ENCODE data around the gene WIZ.
"Not testable (repeated sequence)": the region's sequence is repeated elsewhere in the genome, so short reads cannot be mapped to it uniquely, and the experiment has no call there.

Gene WIZ

GRCh38 chr19:15402411-15403150 lies 47.2 kb downstream of the WIZ start:
- DNase-seq (ENCODE audit: low read depth): no peak

GRCh38 chr19:15401397-15401710 lies 48.4 kb downstream of the WIZ start:
- DNase-seq (ENCODE audit: low read depth): no peak

DNA sequence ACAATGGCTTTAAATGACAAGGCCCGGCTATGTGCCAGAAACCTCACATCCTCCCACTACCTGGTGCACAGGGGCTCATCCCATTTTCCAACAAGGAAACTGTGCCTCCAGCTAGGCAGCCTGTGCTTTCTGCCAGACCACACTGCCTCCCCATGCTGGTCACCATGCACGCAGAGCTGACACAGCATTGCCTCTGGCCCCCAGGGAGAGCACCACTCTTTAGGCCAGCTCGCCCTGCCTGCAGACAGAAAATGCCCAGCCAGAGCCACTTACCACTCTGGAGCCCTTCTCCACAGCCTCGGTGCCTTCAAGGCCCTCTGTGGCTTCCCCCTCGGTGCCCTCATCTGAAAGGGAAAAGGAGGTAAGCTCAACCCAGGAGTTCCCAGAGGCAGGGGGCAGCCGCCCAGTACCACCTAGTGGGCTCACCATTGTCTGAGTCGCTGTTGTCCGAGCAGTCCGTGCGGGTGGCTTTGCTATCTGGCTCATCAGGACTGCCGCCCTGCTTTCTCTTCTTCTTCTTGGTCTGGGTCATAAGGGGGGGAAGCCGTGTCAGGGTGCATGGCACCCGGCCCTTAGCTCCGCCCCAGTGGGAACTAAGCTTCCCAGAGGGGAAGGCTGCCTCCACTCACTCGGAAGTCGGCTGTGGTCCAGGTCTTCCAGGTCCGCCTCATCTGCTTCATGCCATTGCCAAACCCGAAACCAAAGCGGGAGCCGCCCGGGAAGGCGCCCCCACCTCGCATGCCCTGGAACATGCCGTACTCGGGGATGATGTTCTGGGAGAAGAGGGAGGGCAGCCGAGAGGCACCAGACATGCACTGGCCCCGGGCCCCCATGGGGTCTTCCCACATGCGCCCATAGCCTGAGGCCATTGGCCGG lies 49.0 kb downstream of the WIZ start:
- no peak for DNase-seq (ENCODE audit: low read depth)

DNA sequence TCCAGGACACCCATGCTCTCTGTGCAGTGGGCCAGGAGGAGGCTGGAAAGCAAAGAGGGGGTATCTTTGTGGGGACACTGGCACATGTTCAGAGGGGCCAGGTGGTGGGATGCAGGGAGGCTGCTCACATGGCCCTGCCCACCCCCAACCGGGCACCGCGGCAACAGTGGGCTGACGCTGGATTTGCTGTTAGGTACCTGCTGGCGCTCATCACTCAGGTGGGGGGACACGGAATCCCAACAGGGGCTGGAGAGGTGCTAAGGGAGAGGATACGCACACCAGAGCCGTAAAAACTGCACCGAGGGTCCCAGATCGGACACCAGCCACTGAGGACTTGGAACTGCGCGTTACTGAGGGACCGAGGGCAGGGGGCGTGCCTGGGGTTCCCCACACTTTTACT lies 50.1 kb downstream of the WIZ start:
- DNase-seq (ENCODE audit: low read depth): no peak

DNA sequence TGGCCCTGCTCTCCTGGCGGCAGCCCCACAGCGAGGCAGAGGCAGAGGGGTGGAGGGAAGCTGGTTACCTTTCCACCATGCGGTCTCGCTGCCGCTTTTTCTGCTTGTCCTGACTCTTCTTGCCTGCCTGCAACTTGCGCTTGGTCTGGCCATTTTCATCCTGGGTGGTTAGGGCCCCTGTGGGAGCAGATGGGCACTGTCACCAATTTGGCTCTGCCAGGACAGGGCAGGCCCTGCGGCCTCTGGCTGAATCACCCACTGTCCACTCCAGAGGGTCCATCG lies 50.6 kb downstream of the WIZ start:
- DNase-seq (ENCODE audit: low read depth): no peak

GRCh38 chr19:15398501-15399233 lies 51.1 kb downstream of the WIZ start:
- no peak for DNase-seq (ENCODE audit: low read depth)

- no peak for DNase-seq (ENCODE audit: low read depth)
Observed at GRCh38 chr19:15397782-15398181, 52.0 kb downstream of the WIZ start.

GRCh38 chr19:15397236-15397635 lies 52.5 kb downstream of the WIZ start:
- no peak for DNase-seq (ENCODE audit: low read depth)

DNA sequence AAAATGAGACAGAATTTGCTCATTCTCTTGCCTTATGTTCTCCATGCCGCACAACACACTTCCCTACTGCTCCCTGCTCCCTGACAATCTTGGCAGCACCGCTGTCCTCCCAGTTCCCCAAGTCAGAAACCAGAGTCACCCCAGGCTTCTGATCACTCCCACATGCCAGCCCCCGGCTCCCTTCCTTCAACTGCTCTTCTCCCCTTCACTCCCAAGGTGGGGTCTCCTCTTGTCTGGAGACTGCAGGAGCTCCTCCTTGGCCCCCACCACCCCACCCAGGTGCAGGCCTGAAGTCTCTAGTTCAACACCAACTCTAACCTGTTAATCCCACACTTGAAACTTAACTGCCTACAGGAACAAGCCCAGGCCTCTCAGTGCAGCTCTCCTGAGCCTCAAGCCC lies 53.3 kb downstream of the WIZ start:
- DNase-seq (ENCODE audit: low read depth): no peak

DNA sequence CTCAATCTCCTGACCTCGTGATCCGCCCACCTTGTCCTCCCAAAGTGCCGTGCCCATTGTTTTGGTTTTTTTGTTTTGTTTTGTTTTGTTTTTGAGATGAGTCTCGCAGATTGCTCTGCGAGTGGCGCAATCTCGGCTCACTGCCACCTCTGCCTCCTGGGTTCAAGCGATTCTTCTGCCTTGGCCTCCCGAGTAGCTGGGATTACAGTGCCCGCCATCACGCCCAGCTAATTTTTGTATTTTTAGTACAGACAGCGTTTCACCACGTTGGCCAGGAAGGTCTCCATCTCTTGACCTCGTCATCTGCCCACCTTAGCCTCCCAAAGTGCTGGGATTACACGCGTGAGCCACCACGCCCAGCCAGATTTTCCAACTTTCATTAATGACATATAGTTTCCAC lies 54.5 kb downstream of the WIZ start:
- DNase-seq (ENCODE audit: low read depth): not testable (repeated sequence)

GRCh38 chr19:15394426-15394825 lies 55.3 kb downstream of the WIZ start:
- DNase-seq (ENCODE audit: low read depth): no peak

DNA sequence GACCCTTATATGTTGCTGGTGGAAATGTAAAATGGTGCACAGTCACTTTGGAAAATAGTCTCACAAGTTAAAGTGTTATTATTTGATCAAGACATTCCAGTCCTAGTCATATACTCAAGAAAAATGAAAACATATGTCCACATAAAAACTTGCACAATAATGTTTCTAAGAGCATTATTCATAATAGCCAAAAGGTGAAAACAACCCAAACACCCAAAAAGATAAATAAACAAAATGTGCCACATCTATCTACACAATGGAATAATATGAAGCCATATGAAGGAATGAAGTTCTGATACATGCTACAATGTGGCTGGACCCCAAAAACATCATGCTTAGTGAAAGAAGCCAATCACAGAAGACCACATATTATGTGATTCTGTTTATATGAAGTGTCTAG lies 55.8 kb downstream of the WIZ start:
- no peak for DNase-seq (ENCODE audit: low read depth)

DNA sequence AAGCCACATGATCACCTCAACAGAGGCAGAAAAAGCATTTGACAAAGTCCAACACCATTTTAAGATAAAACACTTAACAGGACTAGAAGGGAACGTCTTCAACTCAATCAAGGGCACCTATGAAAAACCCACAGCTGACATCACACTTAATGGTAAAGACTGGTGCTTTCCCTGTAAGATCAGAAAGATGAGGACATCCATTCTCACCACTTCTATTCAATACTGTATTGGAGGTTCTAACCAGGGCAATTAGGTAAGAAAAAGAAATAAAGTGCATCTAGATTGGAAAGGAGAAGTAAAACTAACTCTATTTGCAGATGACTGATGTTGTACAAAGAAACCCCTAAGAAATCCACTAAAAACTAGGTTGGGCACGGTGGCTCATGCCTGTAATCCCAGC lies 58.9 kb downstream of the WIZ start:
- DNase-seq (ENCODE audit: low read depth): no peak

GRCh38 chr19:15381864-15382263 lies 67.9 kb downstream of the WIZ start:
- no peak for DNase-seq (ENCODE audit: low read depth)

GRCh38 chr19:15381429-15381828 lies 68.3 kb downstream of the WIZ start:
- no peak for DNase-seq (ENCODE audit: low read depth)

- no peak for DNase-seq (ENCODE audit: low read depth)
Observed at GRCh38 chr19:15379999-15380647, 69.6 kb downstream of the WIZ start.

DNA sequence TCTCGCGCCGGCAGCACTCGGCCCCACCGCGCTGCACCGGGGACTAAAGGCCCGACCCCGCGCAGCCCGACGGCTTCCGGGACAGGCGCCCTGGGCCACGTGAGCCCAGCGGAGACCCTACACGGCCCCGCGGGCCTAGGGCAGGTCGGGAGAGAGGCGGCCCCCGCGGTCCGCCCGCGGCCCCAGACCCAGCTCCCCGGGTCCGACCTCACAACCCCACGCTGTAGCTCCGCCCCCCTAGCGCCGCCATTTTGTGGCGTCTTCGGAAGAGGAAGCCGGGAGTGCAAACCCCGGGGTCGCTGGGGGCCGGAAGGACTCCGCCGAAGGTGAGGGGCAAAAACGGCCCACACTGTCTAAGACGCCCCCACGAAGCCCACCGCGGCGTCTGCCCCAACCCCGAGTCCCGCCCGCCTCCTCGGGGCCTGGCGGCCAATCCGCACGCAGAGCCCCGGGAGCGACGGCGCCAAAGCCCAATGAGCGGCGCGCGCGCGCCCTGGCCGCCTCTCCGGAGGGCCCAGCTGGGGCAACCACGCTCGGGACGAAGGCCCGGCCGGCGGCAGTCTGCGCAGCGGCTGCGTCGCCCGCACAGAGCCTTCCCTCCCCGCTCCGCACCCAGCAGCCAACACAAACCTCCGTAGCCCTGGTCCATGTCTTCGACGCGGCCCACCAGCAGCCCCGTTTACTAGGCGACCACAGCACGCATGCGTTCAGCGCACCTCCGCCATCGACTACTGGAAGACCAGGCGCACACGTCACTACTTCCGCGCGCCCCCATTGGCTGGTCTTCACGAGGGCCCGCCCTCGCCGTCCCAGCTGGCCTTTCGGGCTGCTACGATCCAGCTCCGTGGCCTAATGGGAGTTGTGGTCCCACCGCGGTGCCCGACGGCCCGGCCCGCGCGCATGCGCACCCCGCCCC lies 70.4 kb downstream of the WIZ start, which contains the start of gene AKAP8:
Gene AKAP8, minus strand, starts transcription at position 705 of the 916 bp plus-strand sequence. Its CDS starts 56 bp downstream, at position 649.
- peak; percentile 97 for DNase-seq (ENCODE audit: low read depth)

DNA sequence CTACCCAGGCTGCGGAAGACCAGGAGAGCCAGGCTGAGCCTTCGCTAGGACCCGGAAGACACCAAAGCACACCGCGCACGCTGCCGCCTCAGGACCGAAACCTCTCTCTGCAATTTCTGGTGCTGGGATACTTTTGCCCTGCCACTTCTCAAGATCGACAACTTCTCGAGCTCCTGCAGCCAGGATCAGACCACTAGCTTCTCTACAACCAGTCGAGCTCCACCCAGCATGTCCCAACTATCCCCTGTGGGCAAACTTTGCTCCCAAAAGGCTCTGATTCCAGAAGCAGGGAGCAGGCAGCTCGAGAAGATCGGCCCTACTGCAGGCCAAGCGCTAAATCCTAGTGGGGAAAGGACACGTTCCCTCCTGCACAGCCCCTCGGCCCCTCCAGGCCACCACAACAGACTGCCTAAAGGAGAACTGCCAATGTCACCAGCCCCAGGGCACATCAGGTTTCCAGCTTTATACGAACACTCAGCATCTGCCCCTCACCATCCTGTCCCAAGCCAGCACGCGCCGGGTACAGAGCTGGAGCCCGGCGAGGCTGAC lies 71.1 kb downstream of the WIZ start:
- DNase-seq (ENCODE audit: low read depth): peak; percentile 31

DNA sequence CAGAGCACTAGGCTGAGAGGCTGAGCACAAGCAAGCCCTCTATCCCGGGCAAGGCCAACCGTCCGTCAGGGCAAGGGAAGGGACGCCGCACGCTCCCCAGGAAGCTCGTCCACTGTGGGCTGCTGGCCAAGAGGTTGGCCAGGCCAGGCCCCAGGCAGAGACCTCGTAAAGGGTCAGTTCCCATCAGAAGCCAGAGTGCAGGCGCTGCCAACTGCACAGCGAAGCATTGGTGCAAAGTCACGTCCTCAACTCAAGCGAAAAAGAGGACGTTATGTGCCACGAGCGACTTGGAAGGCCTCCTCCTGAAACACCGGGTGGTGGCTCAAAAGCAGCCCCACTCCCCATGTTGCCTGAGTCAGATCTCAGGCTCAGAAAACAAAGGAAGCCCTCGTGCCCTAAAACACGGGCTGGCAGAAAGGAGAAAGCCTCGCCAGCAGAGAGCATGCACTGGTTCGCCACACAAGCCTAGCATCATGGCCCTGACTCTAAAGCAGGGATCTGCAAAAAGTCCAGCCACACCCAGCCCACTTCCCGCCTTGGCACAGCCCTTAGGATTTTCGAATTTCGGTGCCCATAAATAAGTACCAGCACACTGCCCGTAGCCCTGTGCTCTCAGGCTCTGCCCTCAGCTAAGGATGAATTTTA lies 74.8 kb downstream of the WIZ start:
- no peak for DNase-seq (ENCODE audit: low read depth)

DNA sequence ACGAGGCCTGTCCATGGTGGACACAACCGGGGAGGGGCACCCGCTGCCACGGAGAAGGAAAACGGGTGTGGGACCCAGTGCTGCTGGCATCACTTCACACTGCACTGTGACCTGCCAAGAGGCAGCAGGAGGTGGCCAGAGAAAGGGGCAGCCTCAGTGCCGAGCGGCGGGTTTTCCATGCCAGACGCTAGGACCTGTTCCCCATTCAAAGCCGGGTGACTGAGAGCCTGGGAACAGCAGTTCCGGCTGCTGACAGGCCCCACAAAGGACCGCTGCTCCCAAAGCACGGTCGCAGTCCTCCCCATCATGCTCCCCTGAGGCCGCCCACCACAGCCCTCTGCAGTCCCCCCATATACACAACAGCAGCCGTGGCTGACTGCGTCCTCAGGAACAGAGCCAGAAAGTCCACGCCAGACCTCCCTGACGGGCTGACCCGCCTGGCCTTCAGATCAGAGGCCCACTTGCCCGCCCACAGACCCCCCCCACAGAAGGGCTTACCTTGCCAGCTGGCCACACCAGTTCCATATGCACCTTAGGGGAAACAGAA lies 75.6 kb downstream of the WIZ start:
- no peak for DNase-seq (ENCODE audit: low read depth)
